Left ventricle myocardium superior (tissue), 1 donor: ENCODE data around the gene PARD3B. TPM values are rescaled to one million over a fixed set of nuclear protein-coding genes. Genes with fewer than 3 reads are reported as not detected.

Source experiments
- ATAC-seq: fragments of 200-7000 bp; cut with Tn5 transposase; one replicate; pipeline ENCODE4 v1.9.1; 2020; ENCODE audit warnings: mild to moderate bottlenecking, moderate library complexity
- DNase-seq: peaks from one replicate; pipeline ENCODE4 v3.0.0-alpha.2; 2020
- intact Hi-C: fragments of 100-400 bp; cut with micrococcal nuclease; formaldehyde crosslinking; loops from one replicate; pipeline ENCODE4 v1.11.0; 2022
- total RNA-seq: library from RNA; stranded (reverse); fragmentation: NEBNext Ultra II Directional; extraction: Animal tissue kit (Norgen Biotek cat#: 25700); gene quantifications from one replicate; pipeline ENCODE4 v1.2.1, GENCODE V29; 2021
- donor health status: DM: no; HTN: yes; CAD: no; lungs with severe emphysema.

The PARD3B gene
- total RNA-seq, 1 donor from 2014 or later: 6.5 TPM

GRCh38 chr2:204678031-204678430 is 132.8 kb downstream of the PARD3B start:
- intact Hi-C loops: no loop called here
- ATAC-seq: no peak
- DNase-seq: no peak

DNA sequence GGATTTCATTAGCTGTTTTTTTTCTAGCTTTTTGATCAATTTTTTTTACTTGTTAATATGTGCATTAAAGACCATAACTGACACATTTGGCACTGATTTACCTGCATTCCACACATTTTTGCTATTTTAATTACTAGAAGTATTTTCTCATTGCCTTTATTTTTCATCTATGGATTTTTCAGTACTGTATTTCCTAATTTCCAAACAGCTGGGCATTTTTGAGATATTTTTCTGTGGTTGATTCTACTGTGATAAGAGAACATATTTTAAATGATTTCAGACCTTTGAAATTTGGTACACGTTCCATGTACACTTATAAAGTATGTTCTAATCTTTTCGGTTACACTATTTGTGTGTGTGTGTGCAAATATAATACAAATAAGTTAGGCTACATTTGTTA is 135.3 kb downstream of the PARD3B start:
- DNase-seq: no peak
- ATAC-seq: no peak
- intact Hi-C loops: no loop called here

DNA sequence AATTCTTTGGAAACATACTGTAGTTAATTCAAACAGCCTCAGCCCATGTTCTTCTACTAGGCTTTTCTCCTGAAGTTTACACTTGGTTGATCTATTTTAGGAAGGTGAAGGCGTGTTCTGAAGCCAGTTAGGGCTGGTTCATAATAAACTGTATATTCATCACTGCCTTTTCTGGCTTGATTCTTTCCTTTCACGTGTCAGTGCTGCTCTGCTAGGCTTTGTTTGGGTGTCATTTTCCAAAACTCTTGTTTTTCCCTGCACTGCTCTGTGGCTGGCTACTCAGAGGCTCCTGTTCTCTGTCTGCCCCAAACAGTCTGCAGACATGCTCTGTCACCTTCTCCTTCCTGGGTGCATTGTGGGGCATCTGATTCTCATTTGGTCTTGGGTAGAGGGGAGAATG is 136.1 kb downstream of the PARD3B start:
- intact Hi-C loops: no loop called here
- DNase-seq: no peak
- ATAC-seq: no peak

DNA sequence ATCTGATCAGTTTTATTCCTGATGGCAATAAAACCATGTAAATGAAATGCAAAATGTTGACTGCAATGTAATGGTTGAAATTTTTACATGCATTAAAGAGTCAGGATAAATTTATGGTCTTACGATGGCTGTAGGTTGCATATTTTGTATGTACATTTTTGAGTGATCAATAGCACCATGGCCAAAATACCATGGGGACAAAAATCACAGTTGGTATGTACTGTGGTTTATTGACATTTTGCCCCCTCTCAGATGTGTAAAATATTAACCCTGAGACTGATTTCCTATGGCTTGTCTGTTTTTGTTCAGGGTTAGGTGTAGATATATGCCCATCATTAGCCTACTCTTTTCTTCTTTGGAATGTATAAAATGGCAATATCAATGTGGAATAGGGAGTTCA is 138.1 kb downstream of the PARD3B start:
- intact Hi-C loops: no loop called here
- no peak for ATAC-seq
- no peak for DNase-seq

GRCh38 chr2:204686406-204686805 is 141.1 kb downstream of the PARD3B start:
- DNase-seq: no peak
- intact Hi-C loops: no loop called here
- no peak for ATAC-seq

GRCh38 chr2:204687776-204688175 is 142.5 kb downstream of the PARD3B start:
- no peak for DNase-seq
- intact Hi-C loops: no loop called here
- no peak for ATAC-seq

DNA sequence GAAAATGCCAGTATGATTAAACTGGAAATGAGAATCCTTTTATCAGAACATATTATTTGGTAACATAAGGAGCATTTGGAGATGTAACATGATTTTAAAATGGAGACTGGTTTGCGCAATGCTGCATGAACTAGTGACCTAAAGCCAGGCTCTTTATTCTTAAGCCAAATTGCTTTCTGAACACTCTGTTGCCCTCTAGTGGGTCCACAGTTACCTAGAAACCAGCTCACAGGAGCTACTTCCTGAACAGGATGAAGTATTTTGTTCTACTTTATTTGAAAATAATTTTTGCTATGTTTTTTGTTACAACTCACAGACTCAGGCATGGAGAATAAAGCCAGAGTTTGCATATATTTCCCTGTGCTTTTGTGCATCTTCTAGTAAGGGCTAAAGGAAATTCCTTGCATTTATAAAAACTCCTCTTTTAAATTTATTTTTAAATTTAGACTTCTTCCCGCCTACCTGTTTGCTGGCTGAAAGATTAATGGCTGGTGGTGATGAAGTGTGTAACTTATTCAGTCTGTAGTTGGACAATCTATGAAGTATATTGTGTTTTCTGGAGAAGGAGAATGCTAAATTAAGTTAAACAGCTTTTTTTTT is 146.7 kb downstream of the PARD3B start:
- intact Hi-C loops: loop anchor here (5.0 to 10.0 kb wide), 2 partner anchors 370 to 983 kb away; no protein-coding TSS in a partner anchor
- ATAC-seq: peak; percentile 80
- no peak for DNase-seq

DNA sequence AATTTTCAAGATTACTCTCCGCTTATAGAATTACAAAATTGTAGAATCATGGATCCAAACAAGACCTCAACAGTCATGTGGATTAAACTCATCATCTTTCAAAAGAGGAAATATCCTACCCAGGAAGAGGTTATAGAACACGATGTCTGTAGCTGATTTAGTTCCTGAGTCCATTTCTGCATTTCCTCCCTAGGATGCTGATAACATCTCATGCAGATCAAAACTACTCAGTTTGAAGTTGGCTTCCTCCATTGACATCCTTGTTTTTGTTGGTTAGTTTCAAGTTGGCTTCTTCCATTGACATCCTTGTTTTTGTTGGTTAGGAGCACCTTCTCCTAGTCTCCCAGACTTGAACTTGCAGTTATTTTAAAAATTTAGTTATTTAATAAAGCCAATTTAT is 147.5 kb downstream of the PARD3B start:
- intact Hi-C loops: loop anchor here (5.0 to 10.0 kb wide), 2 partner anchors 370 to 982 kb away; no protein-coding TSS in a partner anchor
- ATAC-seq: no peak
- DNase-seq: no peak

DNA sequence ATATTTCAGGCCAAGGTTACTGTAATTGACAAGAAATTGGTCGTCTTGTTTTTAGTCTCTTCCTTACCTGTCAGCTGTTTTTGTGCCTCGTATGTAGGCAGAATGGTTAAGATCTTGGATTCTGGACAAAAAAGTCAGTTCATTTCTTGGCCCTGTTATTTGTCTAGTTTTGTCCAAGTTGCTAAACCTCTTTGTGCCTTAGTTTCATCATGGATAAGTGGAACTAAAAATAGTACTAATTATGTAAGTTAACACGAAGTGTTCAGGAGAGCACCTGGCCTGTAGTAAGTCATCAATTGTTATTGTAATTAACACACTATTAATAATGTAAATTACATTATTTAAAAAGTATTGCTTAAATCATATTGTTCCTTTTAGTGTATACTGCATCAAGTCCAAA is 148.0 kb downstream of the PARD3B start:
- ATAC-seq (no peak), DNase-seq (no peak)
- intact Hi-C loops: loop anchor here (5.0 to 10.0 kb wide), 2 partner anchors 371 to 982 kb away; no protein-coding TSS in a partner anchor

DNA sequence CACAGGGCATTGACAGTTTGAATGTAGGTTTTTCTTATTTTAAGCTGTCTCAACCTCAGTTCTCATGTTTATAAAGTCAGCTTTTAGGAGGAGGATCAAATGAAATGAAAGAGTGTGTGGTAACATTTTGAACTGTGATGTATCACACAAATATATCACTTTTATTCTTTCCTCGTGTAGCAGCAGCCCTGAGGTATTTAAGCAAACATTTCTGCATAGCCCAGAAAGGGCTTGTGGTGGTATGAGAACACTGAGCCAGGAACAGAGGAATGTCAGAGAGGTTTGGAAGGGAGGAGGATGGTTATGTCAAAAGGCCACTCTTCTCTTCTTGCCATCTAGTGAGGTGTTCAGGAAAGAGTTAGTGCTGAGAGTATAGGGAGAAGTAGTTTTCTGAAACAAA is 150.2 kb downstream of the PARD3B start:
- ATAC-seq (no peak), DNase-seq (no peak)
- intact Hi-C loops: loop anchor here (10.0 kb wide), 1 partner anchor 979 kb away; no protein-coding TSS in a partner anchor

DNA sequence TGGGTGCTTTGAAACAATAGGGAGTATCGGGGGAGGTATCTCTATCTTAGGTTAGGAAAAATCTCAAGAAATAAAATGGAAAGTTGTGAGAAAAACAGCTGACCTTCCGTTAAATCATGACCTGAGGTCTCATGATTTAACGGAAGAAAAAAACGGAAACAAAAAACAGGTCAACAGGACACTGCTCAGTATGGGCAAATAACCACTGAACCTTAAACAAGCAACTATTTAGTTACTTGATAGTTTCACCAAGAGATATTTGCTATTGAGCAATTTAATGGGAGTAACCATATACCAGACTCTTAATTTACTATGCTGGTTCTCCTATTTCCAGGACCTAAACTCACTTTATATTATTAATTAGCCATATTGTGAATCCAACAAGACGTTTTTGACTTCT is 150.8 kb downstream of the PARD3B start:
- intact Hi-C loops: loop anchor here (10.0 kb wide), 1 partner anchor 979 kb away; no protein-coding TSS in a partner anchor
- ATAC-seq (no peak), DNase-seq (no peak)

DNA sequence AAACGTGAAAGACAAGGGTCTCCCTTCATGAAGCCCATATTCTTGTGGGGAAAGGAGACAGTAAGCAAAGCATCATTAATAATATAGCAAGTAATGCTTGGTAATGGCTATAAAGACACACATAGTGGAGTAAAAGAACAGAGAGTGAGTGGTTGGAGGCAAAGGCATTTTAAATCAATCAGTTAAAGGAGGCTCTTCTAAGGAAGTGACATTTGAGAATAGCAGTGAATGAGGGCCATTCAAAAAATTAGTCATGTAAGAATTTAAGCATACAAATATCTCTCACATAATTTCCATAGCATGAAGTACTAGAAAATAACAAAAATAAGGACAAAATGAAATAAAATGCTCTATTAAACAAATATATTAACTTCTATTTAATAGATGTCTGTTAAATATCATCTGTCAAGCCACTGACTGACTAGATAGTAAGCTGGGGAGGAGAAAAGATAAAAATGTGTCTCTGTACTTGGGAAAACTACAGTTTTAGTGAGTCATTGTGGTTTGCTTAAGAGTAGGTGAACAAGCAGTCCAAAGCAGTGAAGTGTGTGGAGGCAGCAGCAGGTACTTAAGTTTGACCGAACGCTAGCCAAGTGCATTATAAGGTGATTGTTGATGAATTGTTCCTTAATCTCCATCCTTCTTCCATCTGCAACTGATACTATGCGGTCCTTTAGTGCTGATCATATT is 160.1 kb downstream of the PARD3B start:
- ATAC-seq (no peak), DNase-seq (no peak)
- intact Hi-C loops: no loop called here

- intact Hi-C loops: no loop called here
- ATAC-seq (no peak), DNase-seq (no peak)
These were observed 161.7 kb downstream of the PARD3B start for GRCh38 chr2:204706939-204707338.

- DNase-seq (no peak), ATAC-seq (no peak)
- intact Hi-C loops: no loop called here
These were observed 167.9 kb downstream of the PARD3B start for GRCh38 chr2:204713211-204713610.

DNA sequence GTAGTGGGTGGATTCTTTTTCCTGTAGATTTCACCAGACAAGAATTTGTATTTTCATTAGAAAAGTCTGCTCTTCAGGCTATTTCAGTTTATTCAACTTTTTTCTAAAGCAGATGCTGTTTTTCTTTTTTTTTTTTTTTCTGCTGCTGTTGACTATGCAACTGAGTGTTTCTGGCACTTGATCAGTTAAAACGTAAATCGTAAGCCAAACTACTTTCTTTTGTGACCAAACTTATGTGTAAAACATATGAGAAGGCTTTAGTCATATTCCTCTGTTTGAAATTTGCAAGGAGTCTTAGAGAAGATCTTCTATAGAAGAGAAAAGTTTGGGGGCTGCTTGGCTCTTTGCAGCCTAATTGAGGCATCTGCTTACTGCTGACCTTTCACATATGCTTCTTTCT is 170.1 kb downstream of the PARD3B start:
- DNase-seq (no peak), ATAC-seq (no peak)
- intact Hi-C loops: no loop called here

- intact Hi-C loops: no loop called here
- ATAC-seq (no peak), DNase-seq (no peak)
These were observed 172.3 kb downstream of the PARD3B start for GRCh38 chr2:204717591-204717990.

DNA sequence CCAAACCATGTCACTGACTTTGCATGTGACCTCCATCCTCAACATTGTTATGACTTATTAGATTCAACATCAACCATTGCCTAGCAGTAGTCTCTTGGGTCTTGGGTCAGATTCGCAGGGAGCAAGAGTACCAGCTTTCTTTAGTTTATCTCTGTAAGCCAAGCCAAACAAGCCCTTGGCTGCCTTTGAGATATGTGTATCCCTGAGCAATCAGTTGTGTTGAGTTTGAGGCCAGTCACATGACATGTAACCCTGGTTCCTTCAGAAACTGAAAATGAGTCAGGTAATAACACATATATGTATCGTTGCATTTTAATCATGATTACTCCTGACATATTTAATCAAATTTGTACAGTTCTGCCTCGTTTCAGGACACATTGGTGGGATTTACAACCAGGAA is 173.3 kb downstream of the PARD3B start:
- DNase-seq (no peak), ATAC-seq (no peak)
- intact Hi-C loops: no loop called here

GRCh38 chr2:204720874-204721273 is 175.6 kb downstream of the PARD3B start:
- ATAC-seq: no peak
- intact Hi-C loops: no loop called here

DNA sequence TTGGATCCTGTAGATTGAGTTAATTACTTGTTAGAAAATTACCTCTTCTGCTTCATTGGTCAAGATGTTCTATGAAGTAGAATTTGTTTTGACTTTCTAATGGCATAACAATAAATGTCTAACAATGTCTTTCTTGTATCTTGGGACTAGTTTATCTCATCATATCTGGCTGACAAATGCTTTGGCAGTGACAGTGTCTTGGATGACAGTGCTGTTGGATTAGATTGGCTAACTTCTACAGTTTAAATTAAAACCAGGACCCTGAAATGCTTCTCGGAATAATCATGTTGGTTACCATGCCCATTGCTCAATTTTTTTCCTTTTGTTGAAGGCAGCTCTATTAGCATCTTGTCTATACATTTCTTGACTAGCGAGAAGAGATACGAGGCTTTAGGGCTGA is 176.9 kb downstream of the PARD3B start:
- no peak for ATAC-seq
- DNase-seq: no peak
- intact Hi-C loops: no loop called here

More at GRCh38 chr2:204720874-204721273, 175.6 kb downstream of the PARD3B start:
- no peak for DNase-seq

DNA sequence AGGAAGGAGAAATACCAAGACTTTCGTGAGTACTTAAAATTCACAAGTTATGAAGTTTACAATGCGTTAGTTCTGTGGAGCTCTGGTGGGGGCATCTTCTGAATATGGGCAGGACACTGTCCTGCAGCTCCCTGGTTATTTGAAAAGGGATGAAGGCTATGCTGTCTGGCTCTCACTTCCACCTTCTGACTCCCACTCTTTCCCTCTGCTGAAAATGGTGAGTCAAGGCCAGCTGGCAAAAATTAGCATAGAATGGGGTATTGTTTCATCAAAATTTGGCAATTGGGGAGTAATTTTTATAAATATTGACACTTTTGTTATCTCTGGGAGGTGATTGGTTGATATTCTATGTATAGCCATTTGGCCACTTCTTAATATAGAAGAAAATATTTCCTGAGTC is 177.4 kb downstream of the PARD3B start:
- intact Hi-C loops: no loop called here

More for the DNA sequence above, 177.4 kb downstream of the PARD3B start:
- no peak for DNase-seq
- ATAC-seq: no peak
